WTC11 (cell line): ENCODE measurements around the gene CA10. TPM values are rescaled to one million over a fixed set of nuclear protein-coding genes. Genes with fewer than 3 reads are reported as not detected.

Experiments
- ATAC-seq: fragments of 200-7000 bp; cut with Tn5 transposase; 2 replicates; pipeline ENCODE4 v1.10.0; 2021; ENCODE audit warnings: mild to moderate bottlenecking, moderate library complexity
- CTCF ChIA-PET: fragments of 300-600 bp; sonication (Branson Sonifier 250); formaldehyde crosslinking; loops from one replicate; lab custom pipeline; 2021; ENCODE audit warnings: antibody characterized with exemption; lab: Charles Lee
- POLR2A ChIA-PET: fragments of 350-600 bp; sonication (Branson Sonifier 250); formaldehyde crosslinking; loops from one replicate; lab custom pipeline; 2021; ENCODE audit warnings: antibody characterized with exemption; lab: Charles Lee
- DNase-seq: peaks from one replicate; pipeline ENCODE4 v3.0.0; 2021; ENCODE audit warnings: low spot score
- H3K27ac Mint-ChIP-seq: 2 replicates; pipeline ENCODE4 v1.8.0; 2021; ENCODE audit warnings: mixed read lengths
- H3K27me3 Mint-ChIP-seq: 2 replicates; pipeline ENCODE4 v1.8.0; 2021; ENCODE audit warnings: low read depth, mild to moderate bottlenecking, moderate library complexity, mixed read lengths
- H3K36me3 Mint-ChIP-seq: 2 replicates; pipeline ENCODE4 v1.8.0; 2021; ENCODE audit warnings: mixed read lengths
- H3K4me1 Mint-ChIP-seq: 2 replicates; pipeline ENCODE4 v1.8.0; 2022; ENCODE audit warnings: mixed read lengths
- H3K4me3 Mint-ChIP-seq: 2 replicates; pipeline ENCODE4 v1.8.0; 2021; ENCODE audit warnings: mild to moderate bottlenecking, moderate library complexity, mixed read lengths
- H3K9me3 Mint-ChIP-seq: 2 replicates; pipeline ENCODE4 v1.8.0; 2021; ENCODE audit warnings: mixed read lengths
- ARID4B ChIP-seq: sonication (generic); formaldehyde crosslinking; IDR thresholded peaks from 2 replicates; pipeline ENCODE4 v1.8.0; 2023; ENCODE audit warnings: missing genetic modification reagents, mild to moderate bottlenecking, borderline replicate concordance
- E2F5 ChIP-seq: sonication (generic); formaldehyde crosslinking; IDR thresholded peaks from 2 replicates; pipeline ENCODE4 v1.8.1; 2022; ENCODE audit warnings: mild to moderate bottlenecking, moderate library complexity, missing genetic modification reagents
- FOXP1 ChIP-seq: sonication (generic); formaldehyde crosslinking; IDR thresholded peaks from 2 replicates; pipeline ENCODE4 v1.8.0; 2022; ENCODE audit warnings: missing genetic modification reagents, mild to moderate bottlenecking, moderate library complexity, borderline replicate concordance
- GABPB1 ChIP-seq: sonication (generic); formaldehyde crosslinking; IDR thresholded peaks from 2 replicates; pipeline ENCODE4 v1.8.1; 2023; ENCODE audit warnings: mild to moderate bottlenecking, missing genetic modification reagents
- GTF2I ChIP-seq: fragments of 250-450 bp; sonication (Bioruptor Pico); conservative IDR thresholded peaks from 2 replicates; pipeline ENCODE4 v1.4.0; 2021; ENCODE audit warnings: mild to moderate bottlenecking
- JAZF1 ChIP-seq: fragments of 250-450 bp; sonication (Bioruptor Pico); IDR thresholded peaks from 2 replicates; pipeline ENCODE4 v1.9.0; 2021; ENCODE audit warnings: moderate library complexity, mild to moderate bottlenecking, inconsistent platforms
- MYBL2 ChIP-seq: sonication (generic); formaldehyde crosslinking; IDR thresholded peaks from 2 replicates; pipeline ENCODE4 v1.8.1; 2023; ENCODE audit warnings: mild to moderate bottlenecking, moderate library complexity, missing genetic modification reagents
- PRRX2 ChIP-seq: fragments of 250-450 bp; sonication (Bioruptor Pico); IDR thresholded peaks from 2 replicates; pipeline ENCODE4 v1.8.0; 2021; ENCODE audit warnings: mild to moderate bottlenecking
- USF1 ChIP-seq: sonication (generic); formaldehyde crosslinking; IDR thresholded peaks from 2 replicates; pipeline ENCODE4 v1.8.0; 2022; ENCODE audit warnings: mild to moderate bottlenecking, missing genetic modification reagents
- ZNF219 ChIP-seq: sonication (generic); formaldehyde crosslinking; IDR thresholded peaks from 2 replicates; pipeline ENCODE4 v1.8.0; 2023; ENCODE audit warnings: missing genetic modification reagents, mild to moderate bottlenecking, borderline replicate concordance
- ZNF232 ChIP-seq: sonication (generic); formaldehyde crosslinking; IDR thresholded peaks from 2 replicates; pipeline ENCODE4 v1.8.0; 2022; ENCODE audit warnings: mild to moderate bottlenecking, missing genetic modification reagents
- ZNF416 ChIP-seq: fragments of 250-450 bp; sonication (Bioruptor Pico); IDR thresholded peaks from 2 replicates; pipeline ENCODE4 v1.9.0; 2021; ENCODE audit warnings: mild to moderate bottlenecking, inconsistent platforms
- ZNF423 ChIP-seq: fragments of 250-450 bp; sonication (Bioruptor Pico); IDR thresholded peaks from 2 replicates; pipeline ENCODE4 v2.1.2; 2022; ENCODE audit warnings: mild to moderate bottlenecking, moderate library complexity
- total RNA-seq: library from RNA; stranded (reverse); gene quantifications from 3 replicates; pipeline ENCODE4 v1.2.3, GENCODE V29; 2021
- TF ChIP-seq, protein P1 (sequence below): fragments of 250-450 bp; sonication (Bioruptor Pico); IDR thresholded peaks from 2 replicates; pipeline ENCODE4 v1.9.0; 2021; ENCODE audit warnings: moderate library complexity, mild to moderate bottlenecking, inconsistent platforms, borderline replicate concordance
- TF ChIP-seq, protein P2 (sequence below): sonication (generic); formaldehyde crosslinking; conservative IDR thresholded peaks from 2 replicates; pipeline ENCODE4 v1.8.1; 2022; ENCODE audit warnings: mild to moderate bottlenecking, missing genetic modification reagents

Gene CA10
- total RNA-seq, 1 experiment from 2014 or later, result 0.90 TPM

- no peak overlapping the region for H3K4me3 Mint-ChIP-seq
- CTCF ChIA-PET, result interaction anchor here (0.6 to 2.1 kb wide), 4 partner anchors 9 to 976 kb away, joined by 3 to 6 read pairs (median 4); no protein-coding TSS in a partner anchor
- POLR2A ChIA-PET, result interaction anchor here (0.7 kb wide), 1 partner anchor 31 kb away, joined by 3 read pairs; no protein-coding TSS in a partner anchor
- TF ChIP-seq JAZF1 (CRISPR knock-in tag) (no peak), PRRX2 (CRISPR knock-in tag) (no peak), MYBL2 (no peak), E2F5 (CRISPR knock-in tag) (no peak), ZNF423 (no peak), ZNF416 (CRISPR knock-in tag) (no peak), USF1 (no peak), ARID4B (CRISPR knock-in tag) (no peak), FOXP1 (CRISPR knock-in tag) (no peak), ZNF219 (no peak), GABPB1 (CRISPR knock-in tag) (no peak), ZNF232 (no peak)
- TF ChIP-seq, protein P1, sequence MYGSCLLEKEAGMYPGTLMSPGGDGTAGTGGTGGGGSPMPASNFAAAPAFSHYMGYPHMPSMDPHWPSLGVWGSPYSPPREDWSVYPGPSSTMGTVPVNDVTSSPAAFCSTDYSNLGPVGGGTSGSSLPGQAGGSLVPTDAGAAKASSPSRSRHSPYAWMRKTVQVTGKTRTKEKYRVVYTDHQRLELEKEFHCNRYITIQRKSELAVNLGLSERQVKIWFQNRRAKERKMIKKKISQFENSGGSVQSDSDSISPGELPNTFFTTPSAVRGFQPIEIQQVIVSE (CRISPR knock-in tag), result no peak
- TF ChIP-seq, protein P2, sequence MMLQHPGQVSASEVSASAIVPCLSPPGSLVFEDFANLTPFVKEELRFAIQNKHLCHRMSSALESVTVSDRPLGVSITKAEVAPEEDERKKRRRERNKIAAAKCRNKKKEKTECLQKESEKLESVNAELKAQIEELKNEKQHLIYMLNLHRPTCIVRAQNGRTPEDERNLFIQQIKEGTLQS (CRISPR knock-in tag), result no peak
- ATAC-seq (no peak), DNase-seq (no peak)
- peaks cover 5% of the 10 kb centered on the region; the same call in 1 of the 2 replicates for H3K4me1 Mint-ChIP-seq
- H3K9me3 Mint-ChIP-seq, result peaks cover 34% of the 10 kb centered on the region
- no peak overlapping the region for H3K27ac Mint-ChIP-seq
- peaks cover 6% of the 10 kb centered on the region; the same call in 1 of the 2 replicates for H3K36me3 Mint-ChIP-seq
- no peaks in the 10 kb centered on the region for H3K27me3 Mint-ChIP-seq
These were observed 426.4 kb downstream of the CA10 start for GRCh38 chr17:51731941-51732722.

- peaks cover 34% of the 10 kb centered on the region for H3K9me3 Mint-ChIP-seq
- no peak overlapping the region for H3K27ac Mint-ChIP-seq
- DNase-seq (no peak), ATAC-seq (no peak)
- H3K36me3 Mint-ChIP-seq, result peaks cover 3% of the 10 kb centered on the region; the same call in 1 of the 2 replicates
- ChIA-PET CTCF (no interaction called here), POLR2A (no interaction called here)
- peaks cover 5% of the 10 kb centered on the region; the same call in 1 of the 2 replicates for H3K4me1 Mint-ChIP-seq
- H3K27me3 Mint-ChIP-seq, result no peaks in the 10 kb centered on the region
- no peak overlapping the region for H3K4me3 Mint-ChIP-seq
- TF ChIP-seq GTF2I (CRISPR knock-in tag), result no peak
These were observed 428.0 kb downstream of the CA10 start for GRCh38 chr17:51730303-51731050.
